HG02610 (cell line): ENCODE measurements around the gene LRP10.
"Not testable (repeated sequence)": the region's sequence is repeated elsewhere in the genome, so short reads cannot be mapped to it uniquely, and the experiment has no call there.

ENCODE experiments used
- ATAC-seq: cut with Tn5 transposase; IDR thresholded peaks from one replicate; pipeline ENCODE4 v1.9.1; 2021; ENCODE audit warnings: mild to moderate bottlenecking, moderate library complexity; ENCODE audit not compliant: unreplicated experiment

The LRP10 gene

GRCh38 chr14:22860377-22860776, 11.2 kb upstream of the LRP10 start:
- ATAC-seq = not testable (repeated sequence)

DNA sequence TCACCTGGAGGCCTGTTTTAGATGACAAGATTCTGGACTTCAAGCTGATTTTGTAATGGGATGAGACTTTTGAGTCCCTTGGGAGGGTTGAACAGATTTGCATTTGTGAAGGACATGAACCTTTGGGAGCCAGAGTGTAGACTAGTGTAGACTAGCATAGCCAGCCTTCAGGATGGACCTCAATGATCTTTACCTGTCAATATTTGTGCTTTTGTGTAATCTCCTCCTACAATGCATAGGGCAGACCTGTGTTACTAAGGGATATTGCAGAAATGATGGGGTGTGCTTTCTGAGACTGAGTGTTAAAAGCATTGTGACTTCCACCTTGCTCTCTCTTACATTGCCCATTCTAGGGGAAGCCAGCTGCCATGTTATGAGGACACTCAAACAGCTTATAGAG, 9.9 kb upstream of the LRP10 start:
- ATAC-seq = no peak

GRCh38 chr14:22864979-22865378, 6.6 kb upstream of the LRP10 start:
- no peak for ATAC-seq

DNA sequence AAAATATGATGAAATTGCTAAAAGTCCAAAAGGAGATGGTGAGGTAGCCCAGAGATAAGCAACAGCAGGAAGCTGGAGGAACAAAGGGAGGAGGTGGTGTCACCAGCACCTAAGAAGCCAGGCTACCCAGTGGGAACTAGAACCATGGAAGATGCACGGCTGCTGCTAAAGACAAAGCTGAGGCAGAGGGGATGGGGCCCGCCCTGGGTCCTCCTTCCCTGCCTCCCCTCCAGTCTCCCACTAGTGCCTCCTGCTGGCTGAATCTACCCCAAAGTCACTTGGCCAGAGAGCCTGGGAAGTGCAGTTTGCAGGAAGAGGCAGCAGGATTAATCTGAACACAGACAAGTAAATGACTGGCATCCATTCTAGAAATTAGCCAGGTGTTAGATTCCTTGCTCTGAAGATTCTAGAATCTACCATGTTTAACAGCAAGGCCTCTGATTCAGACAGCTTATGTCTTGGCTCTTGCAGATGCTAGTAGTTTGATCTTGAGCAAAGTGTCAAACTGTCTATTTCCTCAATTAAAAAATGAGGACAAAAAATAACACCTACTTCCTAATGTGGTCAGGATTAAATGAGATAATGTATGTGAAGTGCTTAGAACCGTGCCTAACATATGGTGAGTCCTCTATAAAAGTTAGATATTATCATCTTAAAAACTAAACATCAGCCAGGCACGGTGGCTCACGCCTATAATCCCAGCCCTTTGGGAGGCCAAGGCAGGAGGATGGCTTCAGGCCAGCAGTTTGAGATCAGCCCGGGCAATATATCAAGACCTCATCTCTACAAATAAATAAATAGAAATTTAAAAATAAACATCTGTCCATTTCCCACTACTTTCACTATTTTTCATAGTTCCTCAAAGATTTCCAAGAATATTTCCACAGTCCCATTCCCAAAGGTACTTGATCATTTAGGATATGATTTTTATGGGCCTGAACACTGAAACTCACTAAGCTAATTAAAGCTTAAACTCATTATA, 5.8 kb upstream of the LRP10 start:
- ATAC-seq = no peak

GRCh38 chr14:22866874-22867273, 4.7 kb upstream of the LRP10 start:
- no peak for ATAC-seq

GRCh38 chr14:22870811-22871223, 723 bp upstream of the LRP10 start:
- ATAC-seq = peak; percentile 42

DNA sequence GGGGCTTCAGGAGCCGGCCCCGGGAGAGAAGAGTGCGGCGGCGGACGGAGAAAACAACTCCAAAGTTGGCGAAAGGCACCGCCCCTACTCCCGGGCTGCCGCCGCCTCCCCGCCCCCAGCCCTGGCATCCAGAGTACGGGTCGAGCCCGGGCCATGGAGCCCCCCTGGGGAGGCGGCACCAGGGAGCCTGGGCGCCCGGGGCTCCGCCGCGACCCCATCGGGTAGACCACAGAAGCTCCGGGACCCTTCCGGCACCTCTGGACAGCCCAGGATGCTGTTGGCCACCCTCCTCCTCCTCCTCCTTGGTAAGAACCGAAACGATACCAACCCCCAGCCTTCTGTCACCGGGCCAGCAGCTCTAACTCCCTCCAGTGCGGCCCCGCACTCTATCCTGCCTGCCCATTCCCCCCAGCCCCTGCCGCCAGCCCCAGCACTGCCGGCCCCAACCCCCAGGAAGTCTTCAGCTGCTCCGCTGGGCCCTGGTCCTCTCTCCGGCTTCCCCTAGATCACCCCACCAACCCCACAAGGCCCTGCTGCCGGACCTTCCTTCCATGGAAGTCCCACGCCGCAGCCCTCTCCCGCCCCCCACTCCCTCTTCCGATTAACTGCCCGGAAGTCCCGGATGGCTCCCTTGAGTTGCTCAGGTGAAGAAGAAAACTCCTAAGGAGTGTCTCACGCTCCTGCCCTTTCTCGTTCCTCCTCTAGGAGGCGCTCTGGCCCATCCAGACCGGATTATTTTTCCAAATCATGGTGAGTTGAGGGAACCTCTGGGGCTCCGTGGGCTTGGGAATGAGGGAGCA, 693 bp downstream of the LRP10 start:
- peak; percentile 25 for ATAC-seq

DNA sequence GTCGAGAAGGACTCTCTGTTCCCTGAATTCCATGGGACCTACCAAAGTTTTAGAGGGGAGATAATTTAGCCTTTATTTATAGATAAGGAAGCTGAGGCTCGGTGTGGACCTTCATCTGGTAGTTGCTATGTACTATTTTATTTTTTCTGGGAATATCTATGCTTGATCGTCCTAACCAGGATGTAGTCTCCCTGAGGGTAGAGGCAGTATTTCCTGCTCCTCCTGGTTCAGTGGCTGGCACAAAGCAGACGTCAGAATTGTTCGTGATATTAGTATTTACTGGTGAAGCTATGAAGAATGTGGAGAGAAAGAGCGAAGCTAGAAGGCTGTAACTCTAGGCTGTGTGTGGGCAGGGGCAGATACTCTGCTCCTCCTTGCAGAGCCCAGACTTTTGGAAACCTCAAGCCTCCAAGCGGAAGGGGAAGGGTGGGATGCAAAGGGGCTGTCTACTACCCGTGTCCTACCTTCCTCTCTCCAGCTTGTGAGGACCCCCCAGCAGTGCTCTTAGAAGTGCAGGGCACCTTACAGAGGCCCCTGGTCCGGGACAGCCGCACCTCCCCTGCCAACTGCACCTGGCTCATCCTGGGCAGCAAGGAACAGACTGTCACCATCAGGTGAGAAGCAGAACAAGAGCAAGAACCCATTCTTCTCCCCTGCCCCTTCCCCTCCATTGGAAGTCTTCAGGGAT, 1.4 kb downstream of the LRP10 start:
- ATAC-seq = no peak

DNA sequence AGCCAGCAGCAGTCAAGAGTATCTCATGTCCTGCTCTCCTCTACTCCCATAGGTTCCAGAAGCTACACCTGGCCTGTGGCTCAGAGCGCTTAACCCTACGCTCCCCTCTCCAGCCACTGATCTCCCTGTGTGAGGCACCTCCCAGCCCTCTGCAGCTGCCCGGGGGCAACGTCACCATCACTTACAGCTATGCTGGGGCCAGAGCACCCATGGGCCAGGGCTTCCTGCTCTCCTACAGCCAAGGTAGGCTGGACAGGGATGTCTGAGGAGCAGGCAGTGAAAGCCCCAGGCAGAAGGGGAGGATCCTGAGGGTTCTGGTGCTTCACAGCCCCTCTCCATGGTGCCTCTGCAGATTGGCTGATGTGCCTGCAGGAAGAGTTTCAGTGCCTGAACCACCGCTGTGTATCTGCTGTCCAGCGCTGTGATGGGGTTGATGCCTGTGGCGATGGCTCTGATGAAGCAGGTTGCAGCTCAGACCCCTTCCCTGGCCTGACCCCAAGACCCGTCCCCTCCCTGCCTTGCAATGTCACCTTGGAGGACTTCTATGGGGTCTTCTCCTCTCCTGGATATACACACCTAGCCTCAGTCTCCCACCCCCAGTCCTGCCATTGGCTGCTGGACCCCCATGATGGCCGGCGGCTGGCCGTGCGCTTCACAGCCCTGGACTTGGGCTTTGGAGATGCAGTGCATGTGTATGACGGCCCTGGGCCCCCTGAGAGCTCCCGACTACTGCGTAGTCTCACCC, 3.6 kb downstream of the LRP10 start:
- no peak for ATAC-seq

DNA sequence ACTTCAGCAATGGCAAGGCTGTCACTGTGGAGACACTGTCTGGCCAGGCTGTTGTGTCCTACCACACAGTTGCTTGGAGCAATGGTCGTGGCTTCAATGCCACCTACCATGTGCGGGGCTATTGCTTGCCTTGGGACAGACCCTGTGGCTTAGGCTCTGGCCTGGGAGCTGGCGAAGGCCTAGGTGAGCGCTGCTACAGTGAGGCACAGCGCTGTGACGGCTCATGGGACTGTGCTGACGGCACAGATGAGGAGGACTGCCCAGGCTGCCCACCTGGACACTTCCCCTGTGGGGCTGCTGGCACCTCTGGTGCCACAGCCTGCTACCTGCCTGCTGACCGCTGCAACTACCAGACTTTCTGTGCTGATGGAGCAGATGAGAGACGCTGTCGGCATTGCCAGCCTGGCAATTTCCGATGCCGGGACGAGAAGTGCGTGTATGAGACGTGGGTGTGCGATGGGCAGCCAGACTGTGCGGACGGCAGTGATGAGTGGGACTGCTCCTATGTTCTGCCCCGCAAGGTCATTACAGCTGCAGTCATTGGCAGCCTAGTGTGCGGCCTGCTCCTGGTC, 4.3 kb downstream of the LRP10 start:
- ATAC-seq = no peak

DNA sequence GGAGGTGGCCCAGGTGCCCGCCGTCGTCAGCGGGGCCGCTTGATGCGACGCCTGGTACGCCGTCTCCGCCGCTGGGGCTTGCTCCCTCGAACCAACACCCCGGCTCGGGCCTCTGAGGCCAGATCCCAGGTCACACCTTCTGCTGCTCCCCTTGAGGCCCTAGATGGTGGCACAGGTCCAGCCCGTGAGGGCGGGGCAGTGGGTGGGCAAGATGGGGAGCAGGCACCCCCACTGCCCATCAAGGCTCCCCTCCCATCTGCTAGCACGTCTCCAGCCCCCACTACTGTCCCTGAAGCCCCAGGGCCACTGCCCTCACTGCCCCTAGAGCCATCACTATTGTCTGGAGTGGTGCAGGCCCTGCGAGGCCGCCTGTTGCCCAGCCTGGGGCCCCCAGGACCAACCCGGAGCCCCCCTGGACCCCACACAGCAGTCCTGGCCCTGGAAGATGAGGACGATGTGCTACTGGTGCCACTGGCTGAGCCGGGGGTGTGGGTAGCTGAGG, 5.5 kb downstream of the LRP10 start:
- no peak for ATAC-seq

GRCh38 chr14:22878271-22879246, 7.0 kb downstream of the LRP10 start:
- no peak for ATAC-seq

GRCh38 chr14:22882064-22882463, 10.5 kb downstream of the LRP10 start:
- ATAC-seq = no peak

GRCh38 chr14:22882529-22883172, 11.1 kb downstream of the LRP10 start:
- no peak for ATAC-seq

DNA sequence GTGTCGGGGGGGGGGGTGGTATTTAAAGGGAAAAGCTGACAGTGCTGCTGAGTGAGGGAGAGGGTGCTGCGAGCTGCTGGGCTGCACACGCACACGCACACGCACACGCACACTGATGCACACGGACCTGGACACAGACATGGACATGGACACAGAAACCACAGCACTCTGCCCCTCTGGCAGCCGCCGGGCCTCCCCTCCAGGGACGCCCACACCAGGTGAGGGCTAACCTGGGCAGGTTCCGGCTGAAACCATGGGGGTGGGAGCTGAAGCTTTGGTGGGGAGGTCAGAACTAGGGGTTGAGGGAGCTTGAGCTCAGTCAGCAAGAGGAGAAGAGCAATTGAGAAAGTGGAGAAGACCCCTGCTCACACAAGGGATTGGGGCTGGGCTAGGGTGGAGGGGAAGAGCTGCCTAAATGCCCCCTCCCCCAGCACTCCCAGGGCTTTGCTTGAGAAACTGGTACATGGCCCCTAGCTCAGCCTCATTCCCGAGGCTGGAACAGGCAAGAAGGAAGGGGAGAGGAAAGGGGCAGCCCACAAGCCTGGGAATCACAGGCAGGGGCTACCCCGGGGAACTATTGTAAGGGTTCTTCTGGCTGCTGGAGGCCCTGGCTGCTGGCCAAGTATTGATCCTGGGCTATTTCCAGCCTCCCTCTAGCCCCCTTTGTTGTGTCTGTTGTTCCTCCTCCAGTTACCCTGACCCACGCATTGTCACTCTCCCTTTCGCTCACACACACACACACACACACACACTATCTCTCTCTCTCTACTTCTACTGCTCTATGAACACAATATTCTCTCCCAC, 11.8 kb downstream of the LRP10 start, which contains the start of gene REM2:
Gene REM2, plus strand, starts transcription at position 50 of the 804 bp plus-strand sequence. Its CDS starts 66 bp downstream, at position 116.
- ATAC-seq = no peak

GRCh38 chr14:22884076-22884737, 12.7 kb downstream of the LRP10 start:
- ATAC-seq = no peak
